GM18499 (cell line): Measurements from ENCODE around the gene ZNF487.
"Not testable (repeated sequence)": the region's sequence is repeated elsewhere in the genome, so short reads cannot be mapped to it uniquely, and the experiment has no call there.

ENCODE experiments used
- ATAC-seq: cut with Tn5 transposase; IDR thresholded peaks from one replicate; pipeline ENCODE4 v1.9.1; 2021; ENCODE audit warnings: moderate number of reproducible peaks; ENCODE audit not compliant: insufficient read depth, unreplicated experiment

ZNF487 gene

GRCh38 chr10:43436291-43437140, at the start of gene ZNF487:
Gene ZNF487, plus strand, starts transcription at chr10:43437111. Its CDS starts 38,703 bp downstream, at chr10:43475814.
- peak; percentile 94 for ATAC-seq

DNA sequence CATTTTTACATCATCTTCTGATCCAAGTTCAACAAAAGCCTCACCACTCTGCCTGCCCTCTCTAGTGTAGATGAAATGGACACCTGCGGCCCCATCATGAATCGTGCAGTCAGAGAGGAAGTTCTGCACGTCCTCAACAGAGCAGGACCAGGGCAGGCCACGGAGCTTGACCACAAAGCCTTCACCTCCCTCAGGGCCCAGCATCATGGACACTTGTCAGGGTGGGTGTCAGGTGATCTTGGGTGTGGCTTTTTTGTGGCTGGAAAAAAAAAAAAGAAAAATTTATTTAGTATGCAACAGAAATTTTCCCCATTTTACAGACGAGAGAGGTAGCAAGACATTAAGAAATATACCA, 49.3 kb upstream of the ZNF487 start:
- ATAC-seq: no peak

GRCh38 chr10:43389867-43390266, 47.0 kb upstream of the ZNF487 start:
- no peak for ATAC-seq

DNA sequence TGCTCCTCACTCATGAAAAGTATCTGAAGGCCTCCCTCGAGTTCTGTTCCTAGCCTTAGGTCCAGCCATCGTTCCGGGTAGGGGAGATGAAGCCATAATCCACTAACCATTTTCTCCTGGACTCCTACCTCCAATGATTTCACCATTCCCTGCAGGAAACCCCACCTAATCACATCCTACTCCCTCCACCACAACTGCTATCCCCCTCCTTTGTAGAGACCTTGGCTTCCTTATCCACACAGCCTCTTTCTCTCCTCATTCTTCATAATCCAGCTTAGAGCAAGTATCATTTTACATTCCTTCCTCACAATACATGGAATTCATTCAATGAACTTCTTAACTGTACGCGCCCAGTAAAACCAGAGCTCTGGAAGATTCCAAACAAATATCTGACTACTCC, 46.6 kb upstream of the ZNF487 start:
- no peak for ATAC-seq

DNA sequence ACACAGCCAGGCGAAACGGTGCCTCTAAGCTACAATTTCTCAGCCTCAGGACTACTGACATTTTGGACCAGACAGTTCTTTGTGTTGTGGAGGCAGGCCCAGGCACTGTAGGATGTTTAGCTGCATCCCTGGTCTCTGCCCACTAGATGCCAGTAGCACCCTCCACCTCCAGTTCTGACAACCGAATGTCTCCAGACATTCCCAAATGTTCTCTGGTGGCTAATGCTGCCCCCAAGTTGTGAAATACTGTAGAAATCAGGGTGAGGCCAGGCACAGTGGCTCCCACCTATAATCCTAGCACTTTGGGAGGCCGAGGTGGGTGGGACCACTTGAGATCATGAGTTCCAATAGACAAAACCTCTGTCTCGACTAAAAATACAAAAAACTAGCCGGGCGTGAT, 46.2 kb upstream of the ZNF487 start:
- no peak for ATAC-seq

GRCh38 chr10:43391496-43391895, 45.4 kb upstream of the ZNF487 start:
- ATAC-seq: no peak

DNA sequence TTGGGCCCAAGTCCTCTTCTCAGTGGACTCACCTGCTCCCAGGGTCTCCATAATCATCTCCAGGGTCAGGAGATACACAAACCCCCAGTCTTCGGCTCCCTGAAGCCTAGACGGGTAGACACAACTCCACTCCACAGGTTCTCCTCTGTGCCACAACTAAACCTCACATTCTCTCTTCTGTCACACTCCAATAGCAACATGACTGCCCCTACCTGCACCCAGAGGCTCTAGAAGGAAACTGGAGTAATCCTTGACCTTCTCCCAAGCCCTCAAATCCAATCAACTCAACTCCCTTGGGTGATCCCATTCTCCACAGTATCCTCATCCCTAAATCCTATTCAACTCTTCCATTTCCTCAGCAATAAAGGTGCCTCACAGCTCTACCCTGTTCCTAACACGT, 44.2 kb upstream of the ZNF487 start:
- no peak for ATAC-seq

DNA sequence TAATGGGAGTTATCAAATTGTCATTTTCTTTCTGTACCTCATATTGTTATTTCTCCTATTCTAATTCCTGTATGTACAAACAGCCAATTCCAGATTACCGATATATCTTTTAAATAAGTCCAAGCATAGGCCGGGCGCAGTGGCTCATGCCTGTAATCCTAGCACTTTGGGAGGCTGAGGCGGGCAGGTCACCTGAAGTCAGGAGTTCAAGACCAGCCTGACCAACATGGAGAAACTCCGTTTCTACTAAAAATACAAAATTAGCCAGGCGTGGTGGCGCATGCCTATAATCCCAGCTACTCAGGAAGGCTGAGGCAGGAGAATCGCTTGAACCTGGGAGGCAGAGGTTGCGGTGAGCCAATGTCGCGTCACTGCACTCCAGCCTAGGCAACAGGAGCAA, 43.7 kb upstream of the ZNF487 start:
- not testable (repeated sequence) for ATAC-seq

GRCh38 chr10:43393606-43394360, 43.1 kb upstream of the ZNF487 start:
- ATAC-seq: no peak

DNA sequence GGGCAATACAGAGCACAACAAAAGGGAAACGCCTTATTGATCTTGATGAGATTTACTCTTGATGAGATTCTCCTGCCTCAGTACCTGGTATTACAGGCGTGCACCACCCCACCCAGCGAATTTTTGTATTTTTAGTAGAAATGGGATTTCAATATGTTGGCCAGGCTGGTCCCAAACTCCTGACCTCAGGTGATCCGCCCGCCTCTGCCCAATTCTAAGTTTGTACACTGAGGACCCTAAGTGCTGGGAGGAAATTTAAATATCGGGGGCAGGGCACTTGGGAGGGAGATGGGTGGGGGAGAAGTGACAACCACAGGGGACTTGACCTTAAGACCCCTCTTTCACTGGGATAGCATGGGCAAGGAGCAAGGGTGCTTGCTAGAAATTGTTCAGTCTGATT, 42.0 kb upstream of the ZNF487 start:
- ATAC-seq: no peak

DNA sequence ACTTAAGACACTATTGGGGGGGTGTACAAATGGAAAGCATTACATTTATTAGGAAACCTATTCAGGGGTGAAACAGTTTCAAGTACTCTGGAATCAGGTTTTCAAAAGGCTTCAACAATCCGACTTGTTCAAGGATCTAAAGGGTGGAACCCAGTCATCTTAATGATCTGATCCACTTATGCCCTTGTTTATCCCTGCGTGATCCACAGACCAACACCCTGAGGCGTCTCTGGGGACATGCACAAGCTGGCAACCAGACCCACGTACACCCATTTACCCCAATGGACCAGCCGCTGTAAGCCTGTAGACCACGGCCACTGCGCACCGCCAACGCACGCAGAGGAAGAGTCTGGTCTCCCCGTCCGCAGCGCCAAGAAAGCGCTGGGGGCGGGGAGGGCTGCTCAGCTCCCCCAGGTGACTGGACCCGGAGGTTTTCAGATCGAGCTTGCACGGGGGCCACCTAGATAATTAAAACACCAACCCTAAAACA, 41.3 kb upstream of the ZNF487 start:
- ATAC-seq: no peak

DNA sequence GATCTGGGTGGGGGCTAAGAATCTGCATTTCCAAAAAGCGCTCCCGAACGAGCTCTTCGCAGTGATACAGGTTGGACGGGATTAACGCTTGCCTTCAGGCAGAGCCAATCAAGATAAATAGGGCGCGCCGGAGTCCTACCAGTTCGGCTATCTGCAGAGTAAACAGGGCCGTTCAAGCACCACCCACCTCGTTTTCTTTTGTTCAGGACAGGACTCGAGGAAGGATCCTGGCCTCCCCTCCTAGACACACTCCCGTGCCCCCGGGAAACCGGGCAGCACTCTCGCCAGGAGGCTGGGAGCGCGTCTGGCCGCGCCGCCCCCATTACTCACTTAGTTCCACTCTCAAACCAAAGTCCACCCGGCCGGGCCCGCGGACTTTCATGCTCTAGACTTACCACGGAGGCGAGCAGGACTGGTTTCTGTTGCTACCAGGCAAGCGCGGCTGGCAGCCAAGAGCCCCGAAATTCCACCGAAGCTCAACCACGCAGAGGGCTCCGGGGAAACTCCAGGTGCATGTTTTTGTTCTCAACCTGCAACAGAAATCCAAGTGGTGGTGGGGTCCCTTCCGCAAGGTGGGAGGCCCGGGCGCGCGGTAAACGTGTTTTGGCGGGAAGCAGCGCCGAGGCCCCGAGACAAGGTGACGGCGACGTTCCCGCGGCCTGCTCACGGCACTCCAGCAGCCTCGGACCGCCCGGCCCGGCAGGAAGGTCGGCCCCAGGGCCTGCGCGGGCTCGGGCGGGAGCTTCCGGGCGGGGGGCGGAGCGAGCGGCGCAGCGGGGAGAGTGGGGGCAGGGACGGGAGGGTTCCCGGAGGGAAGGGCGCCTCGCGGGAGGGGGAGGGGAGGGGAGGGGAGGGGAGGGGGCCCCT, 40.6 kb upstream of the ZNF487 start:
- peak; percentile 16 for ATAC-seq

GRCh38 chr10:43396928-43397624, 39.8 kb upstream of the ZNF487 start:
- peak; percentile 65 for ATAC-seq

DNA sequence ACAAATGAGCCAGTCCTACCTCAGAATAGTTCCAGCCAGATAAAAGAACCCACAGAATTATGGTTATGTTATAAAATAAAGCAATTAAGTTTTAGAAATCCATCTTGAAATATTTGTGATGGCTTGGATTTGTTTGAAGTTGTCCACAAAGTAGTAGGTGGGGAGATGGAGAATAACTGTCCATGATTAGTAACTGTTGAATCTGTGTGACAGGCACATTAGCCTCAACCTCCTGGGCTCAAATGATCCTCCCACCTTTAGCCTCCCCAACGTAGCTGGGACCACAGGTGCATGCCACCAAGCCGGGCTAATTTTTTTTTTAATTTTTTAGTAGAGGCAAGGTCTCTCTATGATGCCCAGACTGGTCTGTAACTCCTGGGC, 38.0 kb upstream of the ZNF487 start:
- no peak for ATAC-seq

GRCh38 chr10:43399320-43400310, 37.3 kb upstream of the ZNF487 start:
- ATAC-seq: no peak

GRCh38 chr10:43401627-43402026, 35.3 kb upstream of the ZNF487 start:
- no peak for ATAC-seq

- ATAC-seq: no peak
These were observed 34.7 kb upstream of the ZNF487 start for GRCh38 chr10:43402176-43402575.

DNA sequence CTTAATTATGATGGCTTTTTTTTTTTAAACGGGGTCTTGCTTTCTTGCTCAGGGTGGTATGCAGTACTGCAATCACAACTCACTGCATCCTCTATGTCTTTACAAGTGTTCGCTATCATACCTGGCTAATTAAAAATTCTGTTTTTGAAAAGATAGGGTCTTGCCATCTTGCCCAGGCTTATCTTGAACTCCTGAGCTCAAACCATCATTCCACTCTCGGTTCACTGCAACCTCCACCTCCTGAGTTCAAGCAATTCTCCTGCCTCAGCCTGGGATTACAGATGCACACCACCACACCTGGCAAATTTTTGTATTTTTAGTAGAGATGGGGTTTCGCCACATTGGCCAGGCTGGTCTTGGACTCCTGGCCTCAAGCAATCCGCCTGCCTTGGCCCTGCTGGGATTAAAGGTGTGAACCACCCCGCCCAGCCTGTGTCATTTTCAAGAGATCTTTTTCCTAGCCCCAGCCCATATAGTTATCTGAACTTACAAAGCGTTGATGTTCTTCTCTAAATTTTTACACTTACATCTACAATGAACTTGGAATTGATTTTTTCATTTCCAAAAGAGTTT, 33.9 kb upstream of the ZNF487 start:
- no peak for ATAC-seq
